Raji (cell line): ENCODE results near the gene ULBP1.
A peak's percentile ranks its signal among the peaks of the same experiment; 100 is the strongest.

ENCODE experiments used
- POLR2A ChIP-seq: IDR thresholded peaks from 2 replicates; pipeline ENCODE4 v1.6.1; 2011; ENCODE audit warnings: low read depth, low read length, control low read depth; ENCODE audit not compliant: insufficient read depth

ULBP1 gene

GRCh38 chr6:149978610-149979009, 14.9 kb downstream of the ULBP1 start:
- TF ChIP-seq POLR2A = no peak

GRCh38 chr6:149979293-149979692, 15.6 kb downstream of the ULBP1 start:
- no peak for TF ChIP-seq POLR2A

- TF ChIP-seq POLR2A = no peak
Observed at GRCh38 chr6:149983145-149983544, 19.4 kb downstream of the ULBP1 start.

GRCh38 chr6:149984773-149985172, 21.0 kb downstream of the ULBP1 start:
- TF ChIP-seq POLR2A = no peak

GRCh38 chr6:149985481-149985937, 21.8 kb downstream of the ULBP1 start:
- TF ChIP-seq POLR2A = no peak

- no peak for TF ChIP-seq POLR2A
Observed at GRCh38 chr6:149987602-149988107, 23.9 kb downstream of the ULBP1 start.

GRCh38 chr6:149988550-149989346, 25.0 kb downstream of the ULBP1 start:
- no peak for TF ChIP-seq POLR2A

GRCh38 chr6:149990212-149990660, 26.5 kb downstream of the ULBP1 start:
- no peak for TF ChIP-seq POLR2A

GRCh38 chr6:149990661-149991471, 27.1 kb downstream of the ULBP1 start:
- no peak for TF ChIP-seq POLR2A

GRCh38 chr6:149991472-149991795, 27.7 kb downstream of the ULBP1 start:
- 0 out of 2 replicates have a peak, but pooled peaks have one; percentile 29 for TF ChIP-seq POLR2A

GRCh38 chr6:149991838-149992237, 28.1 kb downstream of the ULBP1 start:
- no peak for TF ChIP-seq POLR2A

GRCh38 chr6:149995235-149995750, 31.6 kb downstream of the ULBP1 start:
- TF ChIP-seq POLR2A = no peak

- no peak for TF ChIP-seq POLR2A
Observed at GRCh38 chr6:149995971-149996370, 32.2 kb downstream of the ULBP1 start.

- TF ChIP-seq POLR2A = no peak
Observed at GRCh38 chr6:149999636-150000035, 35.9 kb downstream of the ULBP1 start.

- no peak for TF ChIP-seq POLR2A
Observed at GRCh38 chr6:150001295-150002008, 37.7 kb downstream of the ULBP1 start.
